Fibroblast of the aortic adventitia (primary cell): ENCODE results near the gene PIK3C3. TPM values are rescaled to one million over a fixed set of nuclear protein-coding genes. Genes with fewer than 3 reads are reported as not detected.

Source experiments
- DNase-seq: peaks from one replicate; pipeline ENCODE4 v3.0.0-alpha.2; 2010; ENCODE audit warnings: low read depth
- H3K4me3 ChIP-seq: 2 replicates; pipeline ENCODE4 v1.5.1; 2011; ENCODE audit warnings: low read depth, mild to moderate bottlenecking, control low read depth, low read length, moderate library complexity
- CTCF ChIP-seq: IDR thresholded peaks from 2 replicates; pipeline ENCODE4 v1.5.1; 2011; ENCODE audit warnings: mild to moderate bottlenecking, low read length, control low read depth, inconsistent platforms; ENCODE audit not compliant: insufficient read depth
- total RNA-seq: library from RNA; depleted of rRNA; stranded (reverse); fragments of >200 nt; gene quantifications from 2 replicates; pipeline ENCODE4 v1.2.3, GENCODE V29; 2012; ENCODE audit warnings: low replicate concordance

The PIK3C3 gene
- total RNA-seq, 1 donor: 51.2 TPM

GRCh38 chr18:41939326-41939725, 15.7 kb upstream of the PIK3C3 start:
- H3K4me3 ChIP-seq: no peak overlapping the region
- DNase-seq: peak; percentile 19
- no peak for TF ChIP-seq CTCF

GRCh38 chr18:41940506-41941215, 14.4 kb upstream of the PIK3C3 start:
- DNase-seq: peak; percentile 82
- H3K4me3 ChIP-seq: no peak overlapping the region
- TF ChIP-seq CTCF: no peak

GRCh38 chr18:41942254-41942653, 12.8 kb upstream of the PIK3C3 start:
- no peak for DNase-seq
- TF ChIP-seq CTCF: no peak
- no peak overlapping the region for H3K4me3 ChIP-seq

GRCh38 chr18:41948544-41949110, 6.4 kb upstream of the PIK3C3 start:
- H3K4me3 ChIP-seq: no peak overlapping the region
- TF ChIP-seq CTCF: no peak
- DNase-seq: no peak

- no peak for DNase-seq
- TF ChIP-seq CTCF: no peak
- H3K4me3 ChIP-seq: no peak overlapping the region
Observed at GRCh38 chr18:41949206-41949920, 5.7 kb upstream of the PIK3C3 start.

GRCh38 chr18:41955688-41956087, 654 bp downstream of the PIK3C3 start:
- TF ChIP-seq CTCF: no peak
- no peak for DNase-seq
- H3K4me3 ChIP-seq: peak overlapping the region; percentile 95
